Fibroblast of lung (primary cell): ENCODE measurements around the gene CALHM1.

Experiments used
- CTCF ChIP-seq, 2 donors: IDR thresholded peaks in 1 of 2; conservative IDR thresholded peaks in 1 of 2; 1 replicate in 1 of 2; 2 replicates in 1 of 2; pipeline ENCODE4 v1.5.1; 2011 to 2012; ENCODE audit warnings: low read length in 2 of 2, control low read depth in 1 of 2, inconsistent platforms in 1 of 2, low read depth in 1 of 2, mild to moderate bottlenecking in 1 of 2
- EZH2 ChIP-seq: IDR thresholded peaks from 2 replicates; pipeline ENCODE4 v1.5.1; 2012; ENCODE audit warnings: low read length, control low read depth, mild to moderate bottlenecking; ENCODE audit errors: missing control alignments

GRCh38 chr10:103450201-103450695, 8.5 kb downstream of the CALHM1 start:
- TF ChIP-seq EZH2: no peak
- TF ChIP-seq CTCF (conservative IDR thresholded peaks at IDR 0.05 in 1 of 2, IDR thresholded peaks at IDR 0.05 in 1 of 2; ENCODE audit: low read depth in 1 of 2, low read length in 2 of 2): no peak
